ENCODE data around the gene ATAD3B.
A peak's percentile ranks its signal among the peaks of the same experiment; 100 is the strongest.
"Not testable (repeated sequence)": the region's sequence is repeated elsewhere in the genome, so short reads cannot be mapped to it uniquely, and the experiment has no call there.

The ATAD3B gene

GRCh38 chr1:1434131-1434823 is 37.3 kb upstream of the ATAD3B start:
- peak; percentile 50 to 54 for DNase-seq

GRCh38 chr1:1434824-1435105 is 36.8 kb upstream of the ATAD3B start:
- no peak for DNase-seq

DNA sequence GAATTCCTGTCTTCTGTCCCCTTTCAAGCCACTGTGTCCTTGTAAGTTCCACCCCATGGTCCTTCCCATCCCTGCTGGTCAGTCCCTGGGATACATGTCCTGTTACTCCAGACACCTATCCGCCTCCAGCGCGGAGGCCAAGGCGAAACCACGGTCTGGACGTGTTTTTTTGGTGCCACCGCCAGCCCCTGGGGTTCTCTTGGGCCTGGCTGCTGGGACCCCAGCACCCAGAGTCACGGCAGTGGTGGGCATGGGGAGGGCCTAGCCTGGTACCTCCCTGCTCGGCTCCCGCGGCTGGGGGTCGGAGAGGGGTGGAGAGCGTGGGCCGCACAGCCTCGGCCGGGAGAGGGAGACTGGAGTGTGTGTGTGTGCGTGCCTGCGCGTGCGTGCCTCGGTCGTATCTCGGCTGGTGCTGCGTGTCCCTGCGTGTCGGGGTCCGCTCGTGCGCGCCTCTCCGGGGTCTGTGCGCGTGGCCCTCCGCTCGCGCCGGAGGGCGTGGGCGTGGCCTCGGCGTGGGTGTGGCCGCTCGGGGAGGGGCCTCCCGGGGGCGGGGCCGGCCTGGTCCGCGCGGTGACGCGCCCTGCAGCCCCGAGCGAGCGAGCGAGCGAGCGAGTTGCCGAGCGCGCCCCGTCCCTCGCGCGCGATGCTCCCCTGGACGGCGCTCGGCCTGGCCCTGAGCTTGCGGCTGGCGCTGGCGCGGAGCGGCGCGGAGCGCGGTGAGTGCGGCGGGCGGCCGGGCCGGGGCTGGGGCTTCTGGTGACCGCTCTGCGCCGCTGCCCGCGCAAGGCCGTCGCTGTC is 36.3 kb upstream of the ATAD3B start, which contains the start of gene VWA1:
Gene VWA1, plus strand, starts transcription at position 585 of the 798 bp plus-strand sequence. Its CDS starts 59 bp downstream, at position 644.
- DNase-seq: peak; percentile 79 to 85

DNA sequence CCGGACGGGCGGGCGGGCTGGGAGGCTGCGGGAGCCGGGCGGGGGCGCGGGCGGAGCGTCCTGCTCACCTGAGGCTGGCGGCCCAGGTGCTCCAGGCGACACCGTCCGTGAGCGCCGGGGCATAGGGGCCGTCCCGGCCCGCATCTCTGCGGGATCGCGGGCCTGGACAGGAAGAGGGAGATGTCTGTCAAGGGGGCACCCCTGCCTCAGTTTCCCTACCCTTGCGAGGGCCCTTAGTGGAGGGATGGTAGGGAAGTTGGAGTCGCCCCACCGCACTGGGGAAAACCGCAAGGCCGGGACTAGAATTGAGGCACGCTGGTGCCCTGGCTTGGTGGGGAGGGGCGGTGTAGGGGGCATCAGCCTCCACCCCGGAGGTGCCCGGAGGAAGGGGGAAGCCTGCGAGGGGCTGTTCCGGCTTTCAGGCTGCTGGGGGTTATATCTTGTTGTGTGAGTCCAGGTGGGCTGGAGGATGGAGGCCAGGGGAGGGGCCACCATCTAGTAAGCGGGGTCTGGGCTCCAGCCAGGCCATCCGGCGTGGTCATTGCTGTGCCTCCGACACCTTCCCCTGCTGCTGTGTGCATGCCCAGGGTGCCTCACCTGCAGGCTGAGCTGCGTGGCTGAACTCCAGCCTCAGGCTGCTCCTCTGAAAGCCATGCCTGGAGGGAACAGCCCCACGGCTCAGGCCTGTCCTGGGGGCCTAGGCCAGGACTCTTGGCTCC is 35.5 kb upstream of the ATAD3B start:
- DNase-seq: peak in 1 of 2 experiments; percentile 26

GRCh38 chr1:1436630-1437032 is 34.9 kb upstream of the ATAD3B start:
- DNase-seq: no peak

DNA sequence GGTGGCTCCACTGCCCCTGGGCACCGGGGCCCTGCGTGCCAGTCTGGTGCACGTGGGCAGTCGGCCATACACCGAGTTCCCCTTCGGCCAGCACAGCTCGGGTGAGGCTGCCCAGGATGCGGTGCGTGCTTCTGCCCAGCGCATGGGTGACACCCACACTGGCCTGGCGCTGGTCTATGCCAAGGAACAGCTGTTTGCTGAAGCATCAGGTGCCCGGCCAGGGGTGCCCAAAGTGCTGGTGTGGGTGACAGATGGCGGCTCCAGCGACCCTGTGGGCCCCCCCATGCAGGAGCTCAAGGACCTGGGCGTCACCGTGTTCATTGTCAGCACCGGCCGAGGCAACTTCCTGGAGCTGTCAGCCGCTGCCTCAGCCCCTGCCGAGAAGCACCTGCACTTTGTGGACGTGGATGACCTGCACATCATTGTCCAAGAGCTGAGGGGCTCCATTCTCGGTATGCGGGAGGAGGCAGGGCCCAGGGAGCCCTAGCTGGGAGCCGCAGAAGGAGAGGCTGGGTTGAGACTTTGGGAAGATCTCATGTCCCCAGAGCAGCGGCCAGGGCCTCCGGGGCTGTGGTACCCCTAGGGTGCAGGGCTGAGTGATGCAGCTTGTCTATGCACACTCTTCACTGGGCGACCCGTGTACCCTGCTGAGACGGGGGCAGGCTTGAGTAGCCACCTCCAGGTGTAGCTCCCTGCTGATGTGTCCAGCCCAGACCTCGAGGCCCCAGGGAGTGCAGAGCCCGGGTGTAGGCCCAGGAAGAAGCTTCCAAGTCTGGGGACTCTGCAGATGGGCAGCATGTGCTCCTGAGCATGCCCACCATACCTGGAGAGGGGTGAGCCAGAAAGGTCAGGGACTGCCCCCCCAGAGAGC is 34.3 kb upstream of the ATAD3B start:
- no peak for DNase-seq

DNA sequence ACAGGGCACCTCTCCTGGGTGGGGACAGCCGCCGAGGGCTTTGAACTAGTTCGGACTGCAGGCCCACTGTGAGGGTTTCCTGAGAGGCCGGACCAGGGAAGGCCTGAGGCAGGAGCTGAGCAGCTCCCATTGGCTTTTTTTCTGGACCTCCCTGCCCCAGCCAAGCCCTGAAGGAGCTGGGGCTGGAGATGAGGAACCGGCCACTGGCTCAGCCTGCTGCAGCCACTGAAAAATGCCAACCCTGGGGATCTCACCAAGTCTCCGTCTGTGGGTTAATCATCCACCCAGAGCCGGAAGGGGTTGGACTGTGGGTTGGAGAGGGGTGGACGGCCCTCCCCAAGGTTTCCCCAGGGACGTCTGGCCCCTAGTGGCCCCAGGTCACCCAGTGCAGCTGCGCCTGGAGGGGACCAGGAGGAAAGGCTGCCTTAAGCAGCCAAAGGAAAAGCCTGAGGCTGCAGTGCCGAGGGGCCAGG is 33.6 kb upstream of the ATAD3B start:
- no peak for DNase-seq

- no peak for DNase-seq
Measured at GRCh38 chr1:1438531-1439381, 32.8 kb upstream of the ATAD3B start.

GRCh38 chr1:1439546-1440261 is 31.9 kb upstream of the ATAD3B start:
- no peak for DNase-seq

DNA sequence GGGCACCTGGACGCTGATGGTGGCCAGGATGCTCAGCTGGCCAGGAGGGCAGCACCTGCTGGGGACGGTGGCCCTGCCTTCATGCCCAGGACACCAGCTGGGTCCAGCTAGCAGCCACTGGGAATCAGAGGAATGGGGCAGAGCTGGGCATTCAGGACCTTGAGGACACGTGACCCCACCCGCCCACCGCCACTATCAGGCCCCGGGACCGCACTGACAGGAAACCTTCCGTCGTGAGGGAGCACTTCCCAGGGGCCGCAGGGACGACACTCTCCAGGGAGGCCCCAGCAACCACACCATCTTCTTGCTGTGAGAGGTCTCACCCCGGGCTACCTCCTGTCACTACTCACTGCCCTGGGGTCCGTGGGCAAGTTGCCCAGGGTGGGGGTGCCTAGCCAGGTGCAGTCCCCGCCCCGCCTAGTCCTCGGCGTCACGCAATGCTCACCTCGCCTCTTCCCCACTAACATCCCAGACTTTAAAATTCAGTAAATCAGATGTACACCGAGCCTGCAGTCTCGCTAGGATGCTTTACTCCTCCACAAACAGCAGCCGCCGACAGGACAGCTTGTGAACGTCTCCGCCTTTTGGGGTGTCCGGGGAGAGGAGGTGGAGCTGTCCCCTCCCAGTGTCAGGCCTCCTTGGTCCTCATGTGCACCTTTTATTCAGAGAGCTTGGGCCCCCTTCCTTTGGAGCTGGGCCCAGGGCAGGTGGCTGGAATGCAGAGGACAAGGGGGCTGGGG is 31.1 kb upstream of the ATAD3B start:
- no peak for DNase-seq

DNA sequence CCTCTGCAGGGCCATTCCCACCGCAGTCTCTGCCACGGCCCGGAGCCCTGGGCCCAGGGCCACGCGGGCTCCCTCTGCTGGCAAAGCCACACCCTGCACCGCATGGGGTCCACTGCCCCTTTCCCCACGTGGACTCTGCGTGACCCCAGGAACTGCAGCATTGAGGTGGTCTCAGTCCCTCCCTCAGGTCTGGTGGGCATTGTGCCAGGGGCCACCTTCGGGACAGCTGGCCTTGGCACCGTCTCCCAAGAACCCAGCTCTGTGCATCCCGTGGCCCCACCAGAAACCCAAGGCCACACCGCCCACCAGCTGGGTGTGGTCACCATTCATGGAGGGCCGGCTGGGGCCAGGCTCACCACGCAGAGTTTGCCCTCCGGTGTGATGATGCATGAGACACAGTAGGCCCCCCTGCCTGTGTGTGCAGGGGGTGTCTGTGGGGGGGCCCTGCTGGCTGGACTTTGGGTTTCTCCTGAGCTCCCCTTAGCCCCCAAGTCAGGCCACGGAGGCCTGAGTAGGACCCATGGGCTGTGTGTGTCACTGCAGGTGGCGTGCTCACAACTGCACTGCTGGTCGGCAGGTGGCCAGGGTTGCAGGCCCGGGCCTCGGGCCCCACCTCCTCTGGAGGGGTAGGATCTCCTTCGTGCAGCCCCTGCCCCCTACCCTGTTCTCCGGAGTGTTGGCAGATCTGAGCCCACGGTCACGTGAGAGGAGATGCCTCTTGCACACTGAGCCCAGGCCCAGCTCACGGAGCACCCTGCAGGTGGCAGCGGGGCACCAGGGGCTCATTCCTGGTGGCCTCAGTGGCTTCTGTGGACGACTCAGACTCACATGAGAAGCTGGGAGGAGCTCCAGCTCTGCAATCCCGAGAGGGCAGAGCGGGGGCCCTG is 30.3 kb upstream of the ATAD3B start:
- DNase-seq: peak; percentile 78 to 82

- no peak for DNase-seq
Measured at GRCh38 chr1:1442069-1442770, 29.3 kb upstream of the ATAD3B start.

DNA sequence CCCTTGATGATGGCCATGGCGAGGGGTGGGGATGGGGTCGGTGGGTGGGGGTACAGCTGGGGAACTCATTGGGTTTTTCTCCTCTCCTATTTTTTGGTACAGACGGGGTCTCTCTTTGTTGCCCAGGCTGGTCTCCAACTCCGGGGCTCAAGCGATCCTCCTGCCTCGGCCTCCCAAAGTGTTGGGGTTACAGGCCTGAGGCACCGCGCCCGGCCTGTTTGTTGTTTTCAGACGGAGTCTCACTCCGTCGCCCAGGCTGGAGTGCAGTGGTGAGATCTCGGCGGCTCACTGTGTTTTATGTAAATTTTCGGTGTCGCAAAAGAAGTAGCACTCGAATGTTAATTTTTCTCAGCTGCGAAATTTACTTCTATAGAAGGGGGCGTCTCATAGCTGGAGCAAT is 24.9 kb upstream of the ATAD3B start:
- DNase-seq: not testable (repeated sequence)

DNA sequence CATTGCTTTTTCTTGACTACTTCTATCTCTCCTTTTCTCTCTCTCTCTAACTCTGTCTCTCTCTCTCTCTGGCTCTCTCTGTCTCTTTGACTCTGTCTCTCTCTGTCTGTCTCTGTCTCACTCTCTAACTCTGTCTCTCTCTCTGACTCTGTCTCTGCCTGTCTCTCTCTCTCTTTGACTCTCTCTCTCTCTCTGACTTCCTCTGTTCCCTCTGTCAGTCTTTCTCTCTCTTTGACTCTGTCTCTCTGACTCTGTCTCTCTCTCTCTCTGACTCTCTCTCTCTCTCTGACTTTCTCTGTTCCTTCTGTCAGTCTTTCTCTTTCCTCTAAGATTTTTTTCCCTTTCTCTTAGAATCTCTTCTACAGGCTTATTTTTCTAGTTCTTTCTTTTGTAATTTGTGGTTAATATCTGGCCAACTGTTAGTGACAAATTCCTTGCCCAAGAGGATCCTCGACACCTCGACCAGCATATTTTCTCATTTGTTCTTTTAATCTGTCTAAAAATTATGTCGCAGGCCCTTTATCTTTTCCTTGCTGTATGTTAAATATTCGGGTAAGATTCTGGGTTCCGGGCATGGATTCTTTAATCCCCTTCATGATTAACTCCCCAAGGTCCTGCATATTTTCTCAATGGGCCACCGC is 22.3 kb upstream of the ATAD3B start, which contains the start of gene ATAD3C:
Gene ATAD3C, plus strand, starts transcription at position 591 of the 641 bp plus-strand sequence. CDS start 995 bp downstream, outside the sequence.
- no peak for DNase-seq

DNA sequence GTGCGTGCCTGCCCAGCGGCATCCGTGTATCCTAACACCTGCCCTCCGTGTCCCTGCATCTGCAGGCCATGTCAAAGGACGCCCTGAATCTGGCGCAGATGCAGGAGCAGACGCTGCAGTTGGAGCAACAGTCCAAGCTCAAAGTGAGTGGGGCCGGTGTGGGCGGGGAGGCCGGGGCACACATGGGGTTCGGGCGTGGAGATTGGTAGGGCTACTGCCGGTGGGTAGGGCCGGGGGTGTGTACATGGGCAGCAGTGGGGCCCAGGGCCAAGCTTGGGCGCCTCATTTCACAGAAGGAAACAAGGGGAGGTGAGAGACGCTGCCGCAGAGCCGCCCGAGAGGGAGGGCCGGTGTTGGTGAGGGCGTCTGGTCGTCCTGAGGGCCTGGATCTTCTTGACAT is 20.9 kb upstream of the ATAD3B start:
- DNase-seq: not testable (repeated sequence)

DNA sequence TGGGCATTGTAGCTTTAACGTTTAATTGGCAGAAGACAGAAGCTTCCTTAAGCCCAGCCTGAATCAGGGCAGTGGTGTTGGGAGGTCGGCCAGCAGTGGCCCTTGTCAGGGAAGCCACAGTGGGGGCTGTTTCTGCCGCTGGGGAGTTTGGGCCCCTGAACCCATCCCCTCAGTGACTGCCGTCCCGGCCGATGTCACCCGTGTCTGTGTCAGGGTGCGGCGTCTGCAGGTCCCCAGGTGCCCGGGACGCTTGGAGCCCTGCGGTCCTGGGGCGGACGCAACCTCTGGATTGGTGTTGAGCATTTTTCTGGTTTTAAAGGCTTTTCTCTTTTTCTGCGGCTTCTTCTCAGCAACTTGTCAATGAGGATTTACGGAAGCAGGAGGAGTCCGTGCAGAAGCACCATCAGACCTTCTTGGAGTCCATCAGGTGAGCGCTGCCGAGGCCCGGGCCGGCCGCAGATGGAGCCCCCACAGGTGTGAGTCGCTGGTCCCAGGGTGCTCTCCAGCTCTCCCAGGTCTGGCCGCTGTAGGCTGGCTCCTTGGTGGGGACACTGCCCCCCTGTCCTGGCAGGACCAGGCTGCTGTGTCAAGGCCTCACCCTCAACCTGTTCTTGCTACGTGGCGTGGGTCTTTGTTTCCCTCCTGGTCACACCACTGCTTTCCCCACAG is 19.7 kb upstream of the ATAD3B start:
- DNase-seq: no peak

DNA sequence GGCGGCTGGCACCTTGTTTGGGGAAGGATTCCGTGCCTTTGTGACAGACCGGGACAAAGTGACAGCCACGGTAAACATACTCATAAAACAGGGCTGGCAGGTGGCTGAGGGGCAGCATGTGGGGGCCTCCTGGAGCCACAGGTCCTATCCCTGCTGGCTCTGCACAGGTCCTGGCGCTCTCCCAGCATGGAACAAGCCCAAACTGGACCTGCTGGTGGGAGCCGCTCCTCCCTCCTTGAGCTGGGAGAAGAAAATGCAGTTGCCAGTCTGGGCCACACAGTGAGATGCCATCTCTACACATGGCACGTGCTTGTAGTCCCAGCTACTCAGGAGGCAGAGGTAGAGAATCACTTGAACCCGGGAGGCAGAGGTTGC is 19.2 kb upstream of the ATAD3B start:
- DNase-seq: not testable (repeated sequence)
